HCT116 (cell line): ENCODE data around the gene TIPRL. TPM values are rescaled to one million over a fixed set of nuclear protein-coding genes. Genes with fewer than 3 reads are reported as not detected.

Experiments
- ATAC-seq: fragments of 200-7000 bp; cut with Tn5 transposase; 2 replicates; pipeline ENCODE4 v1.9.1; 2020; ENCODE audit warnings: mild to moderate bottlenecking, moderate library complexity
- BruUV-seq: library from RNA; stranded (reverse); fragments of 400-500 nt; replicated peaks from 2 replicates; lab custom pipeline; 2021; lab: Mats Ljungman, UMichigan
- CTCF ChIA-PET: fragments of 300-600 bp; sonication (Branson Sonifier 250); formaldehyde crosslinking; loops from one replicate; lab custom pipeline; 2021; ENCODE audit warnings: antibody characterized with exemption; lab: Charles Lee
- POLR2A ChIA-PET: fragments of 300-600, 350-600 bp; sonication (Branson Sonifier 250); formaldehyde crosslinking; loops from one replicate; lab custom pipeline; 2021; ENCODE audit warnings: antibody characterized with exemption; lab: Charles Lee
- RAD21 ChIA-PET, 2 experiments: fragments of 300-600 bp; sonication (Branson Sonifier 250); formaldehyde crosslinking; loops; one replicate each; lab custom pipeline; 2023; ENCODE audit warnings: low total read pairs in 2 of 2; ENCODE audit not compliant: uncharacterized antibody in 2 of 2, unreplicated experiment in 2 of 2, low non-redundant PET in 1 of 2; lab: Charles Lee
- DNase-seq: peaks from one replicate; pipeline ENCODE4 v3.0.0-alpha.2; 2010; ENCODE audit warnings: low read depth, low spot score
- H2AFZ ChIP-seq: fragments of 200-600 bp; shearing (Covaris generic), sonication (generic); 2 replicates; pipeline ENCODE4 v1.6.1; 2017; ENCODE audit warnings: low read depth, mixed run types, mixed read lengths, antibody characterized with exemption, low read length; ENCODE audit not compliant: poor library complexity, severe bottlenecking
- H3K27ac ChIP-seq: 2 replicates; pipeline ENCODE4 v1.5.1; 2012; ENCODE audit warnings: low read depth, low read length
- H3K27me3 ChIP-seq: fragments of 200-600 bp; sonication (generic); 2 replicates; pipeline ENCODE4 v1.6.1; 2016; ENCODE audit warnings: mixed run types, low read length, mixed read lengths; ENCODE audit not compliant: insufficient read depth
- H3K36me3 ChIP-seq, 2 experiments: fragments of 200-500 bp in 1 of 2; fragments of 200-600 bp in 1 of 2; sonication (Bioruptor generic) in 1 of 2; sonication (generic) in 1 of 2; 2 replicates each; pipeline versions ENCODE4 v1.5.1 to v1.6.1; 2014 to 2016; ENCODE audit warnings: low read length in 2 of 2, inconsistent platforms in 1 of 2, mixed read lengths in 1 of 2, mixed run types in 1 of 2; ENCODE audit not compliant: insufficient read depth in 2 of 2, control insufficient read depth in 1 of 2
- H3K4me1 ChIP-seq, 2 experiments: fragments of 200-600 bp in 1 of 2; sonication (generic) in 1 of 2; 2 replicates each; pipeline versions ENCODE4 v1.5.1 to v1.6.1; 2012 to 2017; ENCODE audit warnings: low read length in 2 of 2, inconsistent platforms in 1 of 2, mild to moderate bottlenecking in 1 of 2, mixed read lengths in 1 of 2, mixed run types in 1 of 2, moderate library complexity in 1 of 2; ENCODE audit not compliant: insufficient read depth in 2 of 2, control insufficient read depth in 1 of 2
- H3K4me2 ChIP-seq: fragments of 200-600 bp; sonication (generic); 2 replicates; pipeline ENCODE4 v1.6.1; 2017; ENCODE audit warnings: mixed run types, low read length, mixed read lengths
- H3K4me3 ChIP-seq, 2 experiments: fragments of 200-600 bp in 1 of 2; sonication (generic) in 1 of 2; replicated peaks in 1 of 2; 2 replicates each; pipeline ENCODE4 v1.5.1; 2011 to 2016; ENCODE audit warnings: low read length in 2 of 2, control low read depth in 1 of 2, low read depth in 1 of 2, mild to moderate bottlenecking in 1 of 2, mixed read lengths in 1 of 2, mixed run types in 1 of 2
- H3K79me2 ChIP-seq: fragments of 200-600 bp; sonication (generic); 2 replicates; pipeline ENCODE4 v1.6.1; 2017; ENCODE audit warnings: mild to moderate bottlenecking, mixed run types, low read length, moderate library complexity, mixed read lengths; ENCODE audit not compliant: insufficient read depth
- H3K9ac ChIP-seq: fragments of 200-600 bp; sonication (generic); 2 replicates; pipeline ENCODE4 v1.6.1; 2016; ENCODE audit warnings: low read length, mixed read lengths
- H3K9me2 ChIP-seq: fragments of 200-600 bp; sonication (generic), shearing (Covaris generic); 2 replicates; pipeline ENCODE4 v1.6.1; 2017; ENCODE audit warnings: mixed run types, mild to moderate bottlenecking, moderate library complexity; ENCODE audit not compliant: insufficient read depth
- H3K9me3 ChIP-seq, 2 experiments: fragments of 200-500 bp in 1 of 2; fragments of 200-600 bp in 1 of 2; sonication (Bioruptor generic) in 1 of 2; sonication (generic) in 1 of 2; 2 replicates each; pipeline ENCODE4 v1.6.1; 2014 to 2017; ENCODE audit warnings: low read length in 2 of 2, mixed read lengths in 2 of 2, inconsistent platforms in 1 of 2, low read depth in 1 of 2, mild to moderate bottlenecking in 1 of 2, mixed run types in 1 of 2, moderate library complexity in 1 of 2; ENCODE audit not compliant: control insufficient read depth in 1 of 2, insufficient read depth in 1 of 2
- H4K20me1 ChIP-seq: fragments of 200-600 bp; sonication (generic), shearing (Covaris generic); 2 replicates; pipeline ENCODE4 v1.6.1; 2017; ENCODE audit warnings: mixed run types, mild to moderate bottlenecking, moderate library complexity; ENCODE audit not compliant: insufficient read depth
- CEBPB ChIP-seq: IDR thresholded peaks from 2 replicates; pipeline ENCODE4 v1.6.1; 2012; ENCODE audit warnings: low read depth
- EGR1 ChIP-seq: IDR thresholded peaks from 2 replicates; pipeline ENCODE4 v1.6.1; 2012; ENCODE audit warnings: low read depth
- SP1 ChIP-seq: IDR thresholded peaks from 2 replicates; pipeline ENCODE4 v1.6.1; 2012; ENCODE audit warnings: low read depth
- TCF7L2 ChIP-seq: IDR thresholded peaks from 2 replicates; pipeline ENCODE4 v1.7.0; 2011; ENCODE audit warnings: borderline replicate concordance, inconsistent platforms; ENCODE audit not compliant: insufficient read depth, insufficient read length; ENCODE audit errors: extremely low read depth
- YY1 ChIP-seq: IDR thresholded peaks from 2 replicates; pipeline ENCODE4 v1.6.1; 2011; ENCODE audit warnings: low read length, low read depth, moderate library complexity, mild to moderate bottlenecking; ENCODE audit not compliant: insufficient replicate concordance; ENCODE audit errors: extremely low read depth
- intact Hi-C: fragments of 100-400 bp; cut with micrococcal nuclease; formaldehyde crosslinking; loops from 2 replicates; pipeline ENCODE4 v1.10.0; 2022
- total RNA-seq: library from RNA; stranded (reverse); gene quantifications from one replicate; pipeline ENCODE4 v1.2.1, GENCODE V29; 2021; ENCODE audit not compliant: unreplicated experiment
- TF ChIP-seq, protein P1 (sequence below): IDR thresholded peaks from 2 replicates; pipeline ENCODE4 v1.6.1; 2012; ENCODE audit warnings: low read depth
- TF ChIP-seq, protein P2 (sequence below): IDR thresholded peaks from 2 replicates; pipeline ENCODE4 v1.6.1; 2011; ENCODE audit warnings: mild to moderate bottlenecking, low read length, moderate library complexity; ENCODE audit not compliant: insufficient replicate concordance; ENCODE audit errors: extremely low read depth
- TF ChIP-seq, protein P3 (sequence below): IDR thresholded peaks from 2 replicates; pipeline ENCODE4 v1.6.1; 2012

Gene TIPRL
- total RNA-seq, 1 experiment from 2014 or later = 36.4 TPM

DNA sequence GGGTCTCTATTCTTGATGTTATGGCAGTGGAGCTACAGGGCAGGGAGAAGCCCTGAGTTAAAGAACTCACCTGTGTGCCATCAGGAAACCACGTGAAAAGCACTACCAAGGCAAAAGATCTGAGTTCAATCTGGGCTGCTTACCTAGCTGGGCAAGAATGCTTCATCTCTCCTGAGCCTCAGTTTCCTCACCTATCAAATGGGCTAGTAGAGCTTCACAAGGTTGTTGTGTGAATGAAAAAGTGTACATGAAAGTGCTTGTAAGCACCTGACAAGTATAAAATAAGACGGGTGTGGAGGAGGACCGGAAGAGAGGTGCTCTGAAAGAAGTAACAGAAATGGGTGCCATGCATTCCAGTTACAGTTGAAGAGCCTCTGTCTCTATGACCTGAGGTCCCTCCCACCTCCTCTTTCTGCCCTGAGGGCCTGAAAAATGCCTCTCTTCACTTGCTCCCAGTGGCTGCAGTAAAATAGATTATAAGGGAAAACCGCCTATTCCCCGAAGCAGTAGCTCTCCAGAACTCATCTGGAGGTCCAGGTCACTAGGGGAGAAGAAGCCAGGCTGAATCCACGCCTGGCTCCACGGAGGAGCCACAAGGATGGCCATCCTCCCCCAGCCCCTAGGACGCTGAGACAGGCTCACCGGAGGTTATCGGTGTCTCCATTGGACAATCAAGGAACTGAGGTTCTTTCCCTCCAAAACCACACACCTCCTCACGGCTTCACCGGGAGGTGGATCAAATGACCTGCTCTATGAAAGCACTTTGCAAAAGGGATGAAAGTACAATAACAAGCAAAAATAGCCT is 43.4 kb upstream of the TIPRL start:
- Histone ChIP-seq H3K4me2 (peak overlapping the region; percentile 89), H3K9me2 (no peaks in the 10 kb centered on the region), H3K9ac (peak overlapping the region; percentile 62), H3K27ac (no peak overlapping the region), H2AFZ (peak overlapping the region; percentile 62), H3K36me3 (no peaks in the 10 kb centered on the region), H3K4me3 (peak overlapping the region; percentile 61 to 66), H3K27me3 (no peaks in the 10 kb centered on the region), H4K20me1 (no peaks in the 10 kb centered on the region), H3K79me2 (no peaks in the 10 kb centered on the region; the same call in 1 of the 2 replicates), H3K4me1 (peaks cover 11 to 26% of the 10 kb centered on the region in 2 experiments; a peak in 3 of 4 replicates), H3K9me3 (no peaks in the 10 kb centered on the region)
- DNase-seq (no peak), ATAC-seq (peak; percentile 32)
- TF ChIP-seq, protein P1, sequence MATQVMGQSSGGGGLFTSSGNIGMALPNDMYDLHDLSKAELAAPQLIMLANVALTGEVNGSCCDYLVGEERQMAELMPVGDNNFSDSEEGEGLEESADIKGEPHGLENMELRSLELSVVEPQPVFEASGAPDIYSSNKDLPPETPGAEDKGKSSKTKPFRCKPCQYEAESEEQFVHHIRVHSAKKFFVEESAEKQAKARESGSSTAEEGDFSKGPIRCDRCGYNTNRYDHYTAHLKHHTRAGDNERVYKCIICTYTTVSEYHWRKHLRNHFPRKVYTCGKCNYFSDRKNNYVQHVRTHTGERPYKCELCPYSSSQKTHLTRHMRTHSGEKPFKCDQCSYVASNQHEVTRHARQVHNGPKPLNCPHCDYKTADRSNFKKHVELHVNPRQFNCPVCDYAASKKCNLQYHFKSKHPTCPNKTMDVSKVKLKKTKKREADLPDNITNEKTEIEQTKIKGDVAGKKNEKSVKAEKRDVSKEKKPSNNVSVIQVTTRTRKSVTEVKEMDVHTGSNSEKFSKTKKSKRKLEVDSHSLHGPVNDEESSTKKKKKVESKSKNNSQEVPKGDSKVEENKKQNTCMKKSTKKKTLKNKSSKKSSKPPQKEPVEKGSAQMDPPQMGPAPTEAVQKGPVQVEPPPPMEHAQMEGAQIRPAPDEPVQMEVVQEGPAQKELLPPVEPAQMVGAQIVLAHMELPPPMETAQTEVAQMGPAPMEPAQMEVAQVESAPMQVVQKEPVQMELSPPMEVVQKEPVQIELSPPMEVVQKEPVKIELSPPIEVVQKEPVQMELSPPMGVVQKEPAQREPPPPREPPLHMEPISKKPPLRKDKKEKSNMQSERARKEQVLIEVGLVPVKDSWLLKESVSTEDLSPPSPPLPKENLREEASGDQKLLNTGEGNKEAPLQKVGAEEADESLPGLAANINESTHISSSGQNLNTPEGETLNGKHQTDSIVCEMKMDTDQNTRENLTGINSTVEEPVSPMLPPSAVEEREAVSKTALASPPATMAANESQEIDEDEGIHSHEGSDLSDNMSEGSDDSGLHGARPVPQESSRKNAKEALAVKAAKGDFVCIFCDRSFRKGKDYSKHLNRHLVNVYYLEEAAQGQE = no peak
- TF ChIP-seq TCF7L2 (no peak), YY1 (no peak), SP1 (no peak), EGR1 (no peak), CEBPB (no peak)
- TF ChIP-seq, protein P2, sequence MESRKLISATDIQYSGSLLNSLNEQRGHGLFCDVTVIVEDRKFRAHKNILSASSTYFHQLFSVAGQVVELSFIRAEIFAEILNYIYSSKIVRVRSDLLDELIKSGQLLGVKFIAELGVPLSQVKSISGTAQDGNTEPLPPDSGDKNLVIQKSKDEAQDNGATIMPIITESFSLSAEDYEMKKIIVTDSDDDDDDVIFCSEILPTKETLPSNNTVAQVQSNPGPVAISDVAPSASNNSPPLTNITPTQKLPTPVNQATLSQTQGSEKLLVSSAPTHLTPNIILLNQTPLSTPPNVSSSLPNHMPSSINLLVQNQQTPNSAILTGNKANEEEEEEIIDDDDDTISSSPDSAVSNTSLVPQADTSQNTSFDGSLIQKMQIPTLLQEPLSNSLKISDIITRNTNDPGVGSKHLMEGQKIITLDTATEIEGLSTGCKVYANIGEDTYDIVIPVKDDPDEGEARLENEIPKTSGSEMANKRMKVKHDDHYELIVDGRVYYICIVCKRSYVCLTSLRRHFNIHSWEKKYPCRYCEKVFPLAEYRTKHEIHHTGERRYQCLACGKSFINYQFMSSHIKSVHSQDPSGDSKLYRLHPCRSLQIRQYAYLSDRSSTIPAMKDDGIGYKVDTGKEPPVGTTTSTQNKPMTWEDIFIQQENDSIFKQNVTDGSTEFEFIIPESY = no peak
- TF ChIP-seq, protein P3, sequence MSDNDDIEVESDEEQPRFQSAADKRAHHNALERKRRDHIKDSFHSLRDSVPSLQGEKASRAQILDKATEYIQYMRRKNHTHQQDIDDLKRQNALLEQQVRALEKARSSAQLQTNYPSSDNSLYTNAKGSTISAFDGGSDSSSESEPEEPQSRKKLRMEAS = no peak
- RAD21 ChIA-PET = no interaction called here
- POLR2A ChIA-PET = no interaction called here
- CTCF ChIA-PET = no interaction called here
- TSS peak; percentile 36 for BruUV-seq
- intact Hi-C loops = no loop called here
